Liver (tissue), 9 donors: ENCODE measurements around the gene GC. TPM values are rescaled to one million over a fixed set of nuclear protein-coding genes. Genes with fewer than 3 reads are reported as not detected.
A peak's percentile ranks its signal among the peaks of the same experiment; 100 is the strongest.

Source experiments
- DNase-seq: peaks from one replicate; pipeline ENCODE4 v3.0.0-alpha.2; 2017; ENCODE audit warnings: low spot score
- H3K27ac ChIP-seq, 2 donors: one replicate each; pipeline ENCODE4 v1.7.0; 2013; ENCODE audit warnings: inconsistent platforms in 2 of 2, low read length in 2 of 2, control low read depth in 1 of 2, low read depth in 1 of 2, mild to moderate bottlenecking in 1 of 2
- H3K27me3 ChIP-seq, 4 donors: one replicate each; pipeline versions ENCODE4 v1.6.1 to v1.7.0; 2013; ENCODE audit warnings: low read length in 3 of 4, inconsistent platforms in 1 of 4, mild to moderate bottlenecking in 1 of 4, moderate library complexity in 1 of 4; ENCODE audit not compliant: control insufficient read depth in 4 of 4, insufficient read depth in 4 of 4
- H3K36me3 ChIP-seq, 4 donors: one replicate each; pipeline versions ENCODE4 v1.6.1 to v1.7.0; 2013; ENCODE audit warnings: low read length in 3 of 4, mild to moderate bottlenecking in 3 of 4, low read depth in 1 of 4, moderate library complexity in 1 of 4; ENCODE audit not compliant: control insufficient read depth in 4 of 4, insufficient read depth in 3 of 4
- H3K4me1 ChIP-seq, 4 donors: one replicate each; pipeline versions ENCODE4 v1.6.1 to v1.7.0; 2013; ENCODE audit warnings: low read length in 3 of 4, mild to moderate bottlenecking in 3 of 4, moderate library complexity in 1 of 4; ENCODE audit not compliant: control insufficient read depth in 4 of 4, insufficient read depth in 4 of 4
- H3K4me3 ChIP-seq, 3 donors: one replicate each; pipeline versions ENCODE4 v1.6.1 to v1.7.0; 2013; ENCODE audit warnings: low read length in 3 of 3, control low read depth in 1 of 3, low read depth in 1 of 3, mild to moderate bottlenecking in 1 of 3
- H3K9ac ChIP-seq, 2 donors: one replicate each; pipeline ENCODE4 v1.7.0; 2013; ENCODE audit warnings: low read length in 2 of 2, mild to moderate bottlenecking in 2 of 2, moderate library complexity in 2 of 2, control low read depth in 1 of 2, low read depth in 1 of 2
- H3K9me3 ChIP-seq, 4 donors: one replicate each; pipeline versions ENCODE4 v1.6.1 to v1.7.0; 2013; ENCODE audit warnings: low read length in 3 of 4; ENCODE audit not compliant: control insufficient read depth in 4 of 4
- EGR1 ChIP-seq, 2 donors: IDR thresholded peaks; 2 replicates each; pipeline ENCODE4 v1.6.1; 2016 to 2018; ENCODE audit warnings: antibody characterized with exemption in 2 of 2, low read depth in 2 of 2
- FOXA1 ChIP-seq: IDR thresholded peaks from 2 replicates; pipeline ENCODE4 v1.6.1; 2016; ENCODE audit warnings: antibody characterized with exemption
- FOXA2 ChIP-seq: IDR thresholded peaks from 2 replicates; pipeline ENCODE4 v1.6.1; 2016; ENCODE audit warnings: antibody characterized with exemption
- GABPA ChIP-seq, 2 donors: IDR thresholded peaks in 1 of 2; conservative IDR thresholded peaks in 1 of 2; 2 replicates each; pipeline ENCODE4 v1.6.1; 2016; ENCODE audit warnings: antibody characterized with exemption in 2 of 2, mild to moderate bottlenecking in 1 of 2, moderate library complexity in 1 of 2
- HNF4A ChIP-seq, 2 donors: conservative IDR thresholded peaks; 2 replicates each; pipeline ENCODE4 v1.6.1; 2016; ENCODE audit warnings: antibody characterized with exemption in 2 of 2, mild to moderate bottlenecking in 2 of 2
- HNF4G ChIP-seq: IDR thresholded peaks from 2 replicates; pipeline ENCODE4 v1.6.1; 2016; ENCODE audit warnings: antibody characterized with exemption
- JUND ChIP-seq, 2 donors: IDR thresholded peaks; 2 replicates each; pipeline ENCODE4 v1.6.1; 2016; ENCODE audit warnings: antibody characterized with exemption in 2 of 2
- NR2F2 ChIP-seq: IDR thresholded peaks from 2 replicates; pipeline ENCODE4 v1.6.1; 2016; ENCODE audit warnings: antibody characterized with exemption
- RAD21 ChIP-seq, 2 donors: IDR thresholded peaks; 2 replicates each; pipeline ENCODE4 v1.6.1; 2016; ENCODE audit warnings: antibody characterized with exemption in 2 of 2, mild to moderate bottlenecking in 2 of 2
- RXRA ChIP-seq, 2 donors: IDR thresholded peaks; 2 replicates each; pipeline ENCODE4 v1.6.1; 2017 to 2018; ENCODE audit warnings: antibody characterized with exemption in 2 of 2, mild to moderate bottlenecking in 1 of 2
- SP1 ChIP-seq: IDR thresholded peaks from 2 replicates; pipeline ENCODE4 v1.6.1; 2018; ENCODE audit warnings: antibody characterized with exemption, mild to moderate bottlenecking
- TAF1 ChIP-seq: conservative IDR thresholded peaks from 2 replicates; pipeline ENCODE4 v1.6.1; 2016; ENCODE audit warnings: antibody characterized with exemption, mild to moderate bottlenecking
- YY1 ChIP-seq: IDR thresholded peaks from 2 replicates; pipeline ENCODE4 v1.6.1; 2016; ENCODE audit warnings: antibody characterized with exemption, mild to moderate bottlenecking
- WGBS: extraction: QIAGEN DNeasy Blood & Tissue Kit; methylation state at CpG from one replicate; pipeline ENCODE4 v1.1.7; 2013; 5-methylcytosine and 5-hydroxymethylcytosine counted together
- polyA plus RNA-seq, 2 donors: library from polyadenylated mRNA; stranded (reverse) in 1 of 2; unstranded in 1 of 2; fragments of 200-250 nt in 1 of 2; fragments of >200 nt in 1 of 2; fragmentation: Nextera tagmentation in 1 of 2; extraction: Ambion mirVana in 1 of 2; gene quantifications; one replicate each; pipeline versions ENCODE4 v1.2.1 to v1.2.3, GENCODE V29; 2013 to 2015
- total RNA-seq, 2 donors: library from RNA; depleted of rRNA; stranded (reverse); fragments of >200 nt; gene quantifications; one replicate each; pipeline ENCODE4 v1.2.3, GENCODE V29; 2014
- TF ChIP-seq, protein P1 (sequence below): IDR thresholded peaks from 2 replicates; pipeline ENCODE4 v1.6.1; 2016; ENCODE audit warnings: antibody characterized with exemption
- TF ChIP-seq, protein P2 (sequence below): IDR thresholded peaks from 2 replicates; pipeline ENCODE4 v1.6.1; 2016; ENCODE audit warnings: antibody characterized with exemption
- TF ChIP-seq, protein P3 (sequence below): fragments of 150-350 bp; IDR thresholded peaks from 2 replicates; pipeline ENCODE4 v1.5.1; 2017; ENCODE audit warnings: improper control_type of control experiment, low read depth, low read length; ENCODE audit not compliant: missing input control
- TF ChIP-seq, protein P4 (sequence below): IDR thresholded peaks from 2 replicates; pipeline ENCODE4 v1.6.1; 2016; ENCODE audit warnings: antibody characterized with exemption, mild to moderate bottlenecking
- TF ChIP-seq, protein P5 (sequence below): IDR thresholded peaks from 2 replicates; pipeline ENCODE4 v1.6.1; 2016; ENCODE audit warnings: antibody characterized with exemption
- donor health status: healthy.
- donor health status: healthy.
- donor health status: healthy.
- donor health status: healthy.
- donor health status: healthy.

Gene GC
- total and polyA plus RNA-seq, 4 donors, result 1,801 to 4,674 (median 2,937) TPM

DNA sequence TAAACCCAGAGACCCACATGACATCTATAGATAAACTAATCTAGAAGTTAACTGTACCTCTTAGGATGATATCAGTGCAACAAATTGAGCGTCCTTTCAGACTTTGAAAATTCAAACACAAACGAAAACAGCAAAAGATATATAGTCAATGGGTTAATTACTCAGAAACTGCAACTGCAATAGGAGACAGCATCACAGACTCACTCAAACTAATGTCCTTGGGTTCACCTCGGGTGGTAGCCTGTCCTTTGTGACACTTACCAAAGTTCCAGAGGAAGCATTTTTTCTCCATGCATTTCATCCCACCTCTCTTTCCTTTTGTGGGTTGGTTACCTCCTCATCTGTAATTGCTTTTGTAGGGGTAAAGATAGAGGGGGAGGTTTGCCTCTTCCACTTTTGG, 9.7 kb downstream of the GC start:
- peak; percentile 25 to 65 for TF ChIP-seq RXRA (IDR thresholded peaks at IDR 0.05)
- TF ChIP-seq RAD21 (IDR thresholded peaks at IDR 0.05), result no peak
- TF ChIP-seq, protein P1, sequence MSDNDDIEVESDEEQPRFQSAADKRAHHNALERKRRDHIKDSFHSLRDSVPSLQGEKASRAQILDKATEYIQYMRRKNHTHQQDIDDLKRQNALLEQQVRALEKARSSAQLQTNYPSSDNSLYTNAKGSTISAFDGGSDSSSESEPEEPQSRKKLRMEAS, result no peak
- TF ChIP-seq TAF1, result no peak
- TF ChIP-seq, protein P2, sequence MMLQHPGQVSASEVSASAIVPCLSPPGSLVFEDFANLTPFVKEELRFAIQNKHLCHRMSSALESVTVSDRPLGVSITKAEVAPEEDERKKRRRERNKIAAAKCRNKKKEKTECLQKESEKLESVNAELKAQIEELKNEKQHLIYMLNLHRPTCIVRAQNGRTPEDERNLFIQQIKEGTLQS, result no peak
- no peak for TF ChIP-seq FOXA1
- TF ChIP-seq, protein P3, sequence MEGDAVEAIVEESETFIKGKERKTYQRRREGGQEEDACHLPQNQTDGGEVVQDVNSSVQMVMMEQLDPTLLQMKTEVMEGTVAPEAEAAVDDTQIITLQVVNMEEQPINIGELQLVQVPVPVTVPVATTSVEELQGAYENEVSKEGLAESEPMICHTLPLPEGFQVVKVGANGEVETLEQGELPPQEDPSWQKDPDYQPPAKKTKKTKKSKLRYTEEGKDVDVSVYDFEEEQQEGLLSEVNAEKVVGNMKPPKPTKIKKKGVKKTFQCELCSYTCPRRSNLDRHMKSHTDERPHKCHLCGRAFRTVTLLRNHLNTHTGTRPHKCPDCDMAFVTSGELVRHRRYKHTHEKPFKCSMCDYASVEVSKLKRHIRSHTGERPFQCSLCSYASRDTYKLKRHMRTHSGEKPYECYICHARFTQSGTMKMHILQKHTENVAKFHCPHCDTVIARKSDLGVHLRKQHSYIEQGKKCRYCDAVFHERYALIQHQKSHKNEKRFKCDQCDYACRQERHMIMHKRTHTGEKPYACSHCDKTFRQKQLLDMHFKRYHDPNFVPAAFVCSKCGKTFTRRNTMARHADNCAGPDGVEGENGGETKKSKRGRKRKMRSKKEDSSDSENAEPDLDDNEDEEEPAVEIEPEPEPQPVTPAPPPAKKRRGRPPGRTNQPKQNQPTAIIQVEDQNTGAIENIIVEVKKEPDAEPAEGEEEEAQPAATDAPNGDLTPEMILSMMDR, result no peak
- TF ChIP-seq, protein P4, sequence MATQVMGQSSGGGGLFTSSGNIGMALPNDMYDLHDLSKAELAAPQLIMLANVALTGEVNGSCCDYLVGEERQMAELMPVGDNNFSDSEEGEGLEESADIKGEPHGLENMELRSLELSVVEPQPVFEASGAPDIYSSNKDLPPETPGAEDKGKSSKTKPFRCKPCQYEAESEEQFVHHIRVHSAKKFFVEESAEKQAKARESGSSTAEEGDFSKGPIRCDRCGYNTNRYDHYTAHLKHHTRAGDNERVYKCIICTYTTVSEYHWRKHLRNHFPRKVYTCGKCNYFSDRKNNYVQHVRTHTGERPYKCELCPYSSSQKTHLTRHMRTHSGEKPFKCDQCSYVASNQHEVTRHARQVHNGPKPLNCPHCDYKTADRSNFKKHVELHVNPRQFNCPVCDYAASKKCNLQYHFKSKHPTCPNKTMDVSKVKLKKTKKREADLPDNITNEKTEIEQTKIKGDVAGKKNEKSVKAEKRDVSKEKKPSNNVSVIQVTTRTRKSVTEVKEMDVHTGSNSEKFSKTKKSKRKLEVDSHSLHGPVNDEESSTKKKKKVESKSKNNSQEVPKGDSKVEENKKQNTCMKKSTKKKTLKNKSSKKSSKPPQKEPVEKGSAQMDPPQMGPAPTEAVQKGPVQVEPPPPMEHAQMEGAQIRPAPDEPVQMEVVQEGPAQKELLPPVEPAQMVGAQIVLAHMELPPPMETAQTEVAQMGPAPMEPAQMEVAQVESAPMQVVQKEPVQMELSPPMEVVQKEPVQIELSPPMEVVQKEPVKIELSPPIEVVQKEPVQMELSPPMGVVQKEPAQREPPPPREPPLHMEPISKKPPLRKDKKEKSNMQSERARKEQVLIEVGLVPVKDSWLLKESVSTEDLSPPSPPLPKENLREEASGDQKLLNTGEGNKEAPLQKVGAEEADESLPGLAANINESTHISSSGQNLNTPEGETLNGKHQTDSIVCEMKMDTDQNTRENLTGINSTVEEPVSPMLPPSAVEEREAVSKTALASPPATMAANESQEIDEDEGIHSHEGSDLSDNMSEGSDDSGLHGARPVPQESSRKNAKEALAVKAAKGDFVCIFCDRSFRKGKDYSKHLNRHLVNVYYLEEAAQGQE, result no peak
- TF ChIP-seq YY1, result no peak
- no peak for TF ChIP-seq NR2F2
- no peak for TF ChIP-seq JUND (IDR thresholded peaks at IDR 0.05)
- no peak for TF ChIP-seq FOXA2
- peak; percentile 9 for TF ChIP-seq SP1
- TF ChIP-seq GABPA (IDR thresholded peaks at IDR 0.05 in 1 of 2, conservative IDR thresholded peaks at IDR 0.05 in 1 of 2), result no peak
- no peak for TF ChIP-seq HNF4G
- TF ChIP-seq, protein P5, sequence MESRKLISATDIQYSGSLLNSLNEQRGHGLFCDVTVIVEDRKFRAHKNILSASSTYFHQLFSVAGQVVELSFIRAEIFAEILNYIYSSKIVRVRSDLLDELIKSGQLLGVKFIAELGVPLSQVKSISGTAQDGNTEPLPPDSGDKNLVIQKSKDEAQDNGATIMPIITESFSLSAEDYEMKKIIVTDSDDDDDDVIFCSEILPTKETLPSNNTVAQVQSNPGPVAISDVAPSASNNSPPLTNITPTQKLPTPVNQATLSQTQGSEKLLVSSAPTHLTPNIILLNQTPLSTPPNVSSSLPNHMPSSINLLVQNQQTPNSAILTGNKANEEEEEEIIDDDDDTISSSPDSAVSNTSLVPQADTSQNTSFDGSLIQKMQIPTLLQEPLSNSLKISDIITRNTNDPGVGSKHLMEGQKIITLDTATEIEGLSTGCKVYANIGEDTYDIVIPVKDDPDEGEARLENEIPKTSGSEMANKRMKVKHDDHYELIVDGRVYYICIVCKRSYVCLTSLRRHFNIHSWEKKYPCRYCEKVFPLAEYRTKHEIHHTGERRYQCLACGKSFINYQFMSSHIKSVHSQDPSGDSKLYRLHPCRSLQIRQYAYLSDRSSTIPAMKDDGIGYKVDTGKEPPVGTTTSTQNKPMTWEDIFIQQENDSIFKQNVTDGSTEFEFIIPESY, result no peak
- no peak for TF ChIP-seq EGR1 (IDR thresholded peaks at IDR 0.05; ENCODE audit: low read depth in 2 of 2)
- TF ChIP-seq HNF4A (conservative IDR thresholded peaks at IDR 0.05), result peak; percentile 30 to 33
- no peak for DNase-seq
- Histone ChIP-seq H3K9me3 (no peaks in the 10 kb centered on the region), H3K36me3 (peaks cover 0 to 14% (median 2%) of the 10 kb centered on the region in 4 donors), H3K4me1 (peaks cover 8 to 58% (median 37%) of the 10 kb centered on the region in 4 donors), H3K27ac (peak overlapping the region; percentile 63 to 70), H3K4me3 (peak overlapping the region; percentile 10 to 54 (median 11)), H3K27me3 (no peaks in the 10 kb centered on the region), H3K9ac (peak overlapping the region in 1 of 2 donors; percentile 11)
- 20% methylated on average over 3 of the region's 3 CpGs for WGBS
